Mesenchymal stem cell (in vitro differentiated cells and primary cell): ENCODE results near the gene HSP90AB1.

ENCODE experiments used
- DNase-seq: peaks from one replicate; pipeline ENCODE4 v3.0.0-alpha.2; 2013
- H2AFZ ChIP-seq: one replicate; pipeline ENCODE4 v1.6.1; 2013; ENCODE audit warnings: low read depth, mild to moderate bottlenecking, control low read depth, inconsistent platforms, low read length, moderate library complexity
- H2AK5ac ChIP-seq: 2 replicates; pipeline ENCODE4 v1.6.1; 2013; ENCODE audit warnings: low read length, moderate library complexity, mild to moderate bottlenecking, inconsistent platforms; ENCODE audit not compliant: severe bottlenecking
- H2BK120ac ChIP-seq: one replicate; pipeline ENCODE4 v1.6.1; 2013; ENCODE audit warnings: low read depth, mild to moderate bottlenecking, inconsistent platforms, low read length, moderate library complexity
- H2BK12ac ChIP-seq, 2 experiments: one replicate each; pipeline ENCODE4 v1.6.1; 2013; ENCODE audit warnings: inconsistent platforms in 2 of 2, low read length in 2 of 2, mild to moderate bottlenecking in 2 of 2, moderate library complexity in 2 of 2, control low read depth in 1 of 2
- H2BK15ac ChIP-seq: one replicate; pipeline ENCODE4 v1.6.1; 2013; ENCODE audit warnings: mild to moderate bottlenecking, low read depth, inconsistent platforms; ENCODE audit not compliant: poor library complexity, severe bottlenecking
- H2BK5ac ChIP-seq: 2 replicates; pipeline ENCODE4 v1.6.1; 2013; ENCODE audit warnings: low read depth, mild to moderate bottlenecking, low read length, control low read depth, inconsistent platforms; ENCODE audit not compliant: poor library complexity, severe bottlenecking
- H3K14ac ChIP-seq, 2 experiments: one replicate each; pipeline ENCODE4 v1.6.1; 2013; ENCODE audit warnings: inconsistent platforms in 2 of 2, low read length in 2 of 2, control low read depth in 1 of 2, mild to moderate bottlenecking in 1 of 2, moderate library complexity in 1 of 2
- H3K18ac ChIP-seq, 2 experiments: one replicate each; pipeline ENCODE4 v1.6.1; 2013; ENCODE audit warnings: inconsistent platforms in 2 of 2, low read length in 2 of 2, control low read depth in 1 of 2, low read depth in 1 of 2, mild to moderate bottlenecking in 1 of 2
- H3K23ac ChIP-seq, 2 experiments: one replicate each; pipeline ENCODE4 v1.6.1; 2013; ENCODE audit warnings: inconsistent platforms in 2 of 2, low read length in 2 of 2, mild to moderate bottlenecking in 2 of 2, moderate library complexity in 2 of 2, control low read depth in 1 of 2
- H3K27ac ChIP-seq: 2 replicates; pipeline ENCODE4 v1.5.1; 2013; ENCODE audit warnings: mild to moderate bottlenecking, moderate library complexity, low read length, control low read depth, inconsistent platforms; ENCODE audit not compliant: poor library complexity, severe bottlenecking
- H3K27me3 ChIP-seq, 2 experiments: 2 replicates each; pipeline versions ENCODE4 v1.6.1 to v1.7.0; 2013; ENCODE audit warnings: low read length in 2 of 2, mild to moderate bottlenecking in 2 of 2, moderate library complexity in 2 of 2, control low read depth in 1 of 2, inconsistent platforms in 1 of 2; ENCODE audit not compliant: control insufficient read depth in 1 of 2, insufficient read depth in 1 of 2
- H3K36me3 ChIP-seq, 2 experiments: 2 replicates each; pipeline versions ENCODE4 v1.6.1 to v1.7.0; 2013; ENCODE audit warnings: low read length in 2 of 2, control low read depth in 1 of 2, inconsistent platforms in 1 of 2, low read depth in 1 of 2, mild to moderate bottlenecking in 1 of 2; ENCODE audit not compliant: insufficient read depth in 2 of 2, control insufficient read depth in 1 of 2
- H3K4ac ChIP-seq, 2 experiments: one replicate each; pipeline ENCODE4 v1.6.1; 2013; ENCODE audit warnings: inconsistent platforms in 2 of 2, low read length in 2 of 2, mild to moderate bottlenecking in 2 of 2, moderate library complexity in 2 of 2, control low read depth in 1 of 2, low read depth in 1 of 2
- H3K4me1 ChIP-seq: 2 replicates; pipeline ENCODE4 v1.6.1; 2013; ENCODE audit warnings: low read depth, low read length, control low read depth; ENCODE audit not compliant: control insufficient read depth, insufficient read depth
- H3K4me2 ChIP-seq: 2 replicates; pipeline ENCODE4 v1.6.1; 2013; ENCODE audit warnings: low read length, mild to moderate bottlenecking, inconsistent platforms; ENCODE audit not compliant: poor library complexity, severe bottlenecking
- H3K4me3 ChIP-seq, 2 experiments: 2 replicates each; pipeline versions ENCODE4 v1.5.1 to v1.7.0; 2013; ENCODE audit warnings: low read length in 2 of 2, mild to moderate bottlenecking in 2 of 2, control low read depth in 1 of 2, low read depth in 1 of 2; ENCODE audit not compliant: insufficient read depth in 1 of 2
- H3K79me1 ChIP-seq: replicated peaks from 2 replicates; pipeline ENCODE4 v1.6.1; 2013; ENCODE audit warnings: mild to moderate bottlenecking, control low read depth, low read length, inconsistent platforms; ENCODE audit not compliant: poor library complexity, severe bottlenecking
- H3K9ac ChIP-seq: 2 replicates; pipeline ENCODE4 v1.7.0; 2013; ENCODE audit warnings: mild to moderate bottlenecking, low read length, moderate library complexity
- H3K9me3 ChIP-seq: 2 replicates; pipeline ENCODE4 v1.7.0; 2013; ENCODE audit warnings: mild to moderate bottlenecking, low read length; ENCODE audit not compliant: control insufficient read depth
- H4K8ac ChIP-seq: one replicate; pipeline ENCODE4 v1.6.1; 2013; ENCODE audit warnings: inconsistent platforms, mild to moderate bottlenecking, low read length, moderate library complexity
- H4K91ac ChIP-seq: one replicate; pipeline ENCODE4 v1.6.1; 2013; ENCODE audit warnings: mild to moderate bottlenecking, low read length, inconsistent platforms
- WGBS: methylation state at CpG from one replicate; pipeline ENCODE4 v1.1.7; 2013; ENCODE audit warnings: mixed read lengths; 5-methylcytosine and 5-hydroxymethylcytosine counted together

The HSP90AB1 gene

GRCh38 chr6:44271914-44272313 lies 25.0 kb downstream of the HSP90AB1 start:
- DNase-seq: no peak
- no peaks in the 10 kb centered on the region for H3K79me1 ChIP-seq
- no peak overlapping the region for H3K4ac ChIP-seq
- no peak overlapping the region for H2AFZ ChIP-seq
- peaks cover 3% of the 10 kb centered on the region for H3K4me1 ChIP-seq
- no peak overlapping the region for H2BK12ac ChIP-seq
- H3K23ac ChIP-seq: peak overlapping the region in 1 of 2 experiments; percentile 11
- H3K36me3 ChIP-seq: no peaks in the 10 kb centered on the region
- no peak overlapping the region for H2BK120ac ChIP-seq
- no peak overlapping the region for H3K4me2 ChIP-seq
- H2BK5ac ChIP-seq: no peak overlapping the region
- H3K14ac ChIP-seq: no peak overlapping the region
- H3K4me3 ChIP-seq: no peak overlapping the region
- no peak overlapping the region for H3K27ac ChIP-seq
- H3K9ac ChIP-seq: no peak overlapping the region
- WGBS: 85% methylated on average over 2 of the region's 3 CpGs
- H2AK5ac ChIP-seq: no peak overlapping the region
- no peak overlapping the region for H2BK15ac ChIP-seq
- H4K91ac ChIP-seq: no peak overlapping the region
- H3K9me3 ChIP-seq: no peaks in the 10 kb centered on the region
- H3K27me3 ChIP-seq: peaks cover 60 to 78% of the 10 kb centered on the region in 2 experiments
- no peak overlapping the region for H4K8ac ChIP-seq
- H3K18ac ChIP-seq: no peak overlapping the region

DNA sequence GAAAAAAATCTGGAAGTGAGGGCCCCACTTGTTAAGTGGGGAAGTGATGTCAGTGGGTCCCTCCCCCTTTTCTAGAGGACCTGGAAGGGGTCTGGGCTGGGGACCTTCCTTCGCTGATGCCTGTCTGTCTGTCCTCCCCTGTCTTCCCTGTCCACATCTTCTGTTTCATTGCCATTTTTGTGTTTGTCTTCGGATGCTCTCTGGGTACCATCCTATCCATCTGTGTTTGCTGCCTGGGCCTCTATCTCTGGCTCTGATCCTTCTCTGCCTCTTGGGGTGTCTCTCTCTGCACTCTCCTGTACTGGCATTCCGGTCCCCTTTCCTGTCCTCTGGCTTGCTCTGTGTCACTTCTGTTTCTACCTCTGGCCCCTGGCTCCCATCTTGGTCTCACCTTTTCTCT lies 25.6 kb downstream of the HSP90AB1 start:
- Histone ChIP-seq H3K27me3 (peaks cover 63 to 84% of the 10 kb centered on the region in 2 experiments), H3K9ac (no peak overlapping the region), H3K36me3 (no peaks in the 10 kb centered on the region), H3K4me3 (no peak overlapping the region), H3K4me1 (peaks cover 3% of the 10 kb centered on the region), H3K14ac (no peak overlapping the region), H3K18ac (no peak overlapping the region), H2AFZ (no peak overlapping the region), H2BK12ac (no peak overlapping the region), H3K79me1 (no peaks in the 10 kb centered on the region), H3K4me2 (no peak overlapping the region), H4K8ac (no peak overlapping the region), H2BK5ac (no peak overlapping the region), H3K27ac (no peak overlapping the region), H2BK15ac (no peak overlapping the region), H3K4ac (no peak overlapping the region), H4K91ac (no peak overlapping the region), H2AK5ac (no peak overlapping the region), H2BK120ac (no peak overlapping the region), H3K23ac (no peak overlapping the region), H3K9me3 (no peaks in the 10 kb centered on the region)
- no peak for DNase-seq
- 86% methylated on average over 3 of the region's 3 CpGs for WGBS

DNA sequence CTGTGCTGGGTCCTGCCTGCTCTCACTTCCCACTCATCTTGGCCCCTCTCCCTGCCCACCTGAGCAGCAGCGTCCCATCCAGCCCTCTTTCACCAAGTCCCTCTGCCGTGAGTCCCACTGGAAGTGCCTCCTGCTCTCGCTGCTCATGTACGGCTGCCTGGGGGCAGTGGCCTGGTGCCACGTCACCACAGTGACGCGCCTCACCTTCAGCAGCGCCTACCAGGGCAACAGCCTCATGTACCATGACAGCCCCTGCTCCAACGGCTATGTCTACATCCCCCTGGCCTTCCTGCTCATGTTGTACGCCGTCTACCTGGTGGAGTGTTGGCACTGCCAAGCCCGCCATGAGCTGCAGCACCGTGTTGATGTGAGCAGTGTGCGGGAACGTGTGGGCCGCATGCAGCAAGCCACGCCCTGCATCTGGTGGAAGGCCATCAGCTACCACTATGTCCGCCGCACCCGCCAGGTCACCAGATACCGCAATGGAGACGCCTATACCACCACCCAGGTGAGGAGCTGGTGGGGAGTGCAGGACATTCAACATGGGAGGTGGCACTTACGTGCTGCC lies 26.2 kb downstream of the HSP90AB1 start:
- no peak overlapping the region for H3K4me2 ChIP-seq
- H3K14ac ChIP-seq: no peak overlapping the region
- H3K4me1 ChIP-seq: peaks cover 3% of the 10 kb centered on the region
- peaks cover 66 to 89% of the 10 kb centered on the region in 2 experiments for H3K27me3 ChIP-seq
- no peak overlapping the region for H2BK12ac ChIP-seq
- H3K4me3 ChIP-seq: no peak overlapping the region
- no peak overlapping the region for H2BK120ac ChIP-seq
- H3K23ac ChIP-seq: no peak overlapping the region
- H2AFZ ChIP-seq: no peak overlapping the region
- no peak overlapping the region for H4K8ac ChIP-seq
- no peaks in the 10 kb centered on the region for H3K36me3 ChIP-seq
- no peak overlapping the region for H2BK15ac ChIP-seq
- no peak overlapping the region for H2BK5ac ChIP-seq
- WGBS: 86% methylated on average over 20 of the region's 23 CpGs
- H3K79me1 ChIP-seq: no peaks in the 10 kb centered on the region
- no peak overlapping the region for H3K18ac ChIP-seq
- H3K9me3 ChIP-seq: no peaks in the 10 kb centered on the region
- no peak overlapping the region for H3K4ac ChIP-seq
- H4K91ac ChIP-seq: no peak overlapping the region
- DNase-seq: no peak
- no peak overlapping the region for H3K27ac ChIP-seq
- no peak overlapping the region for H2AK5ac ChIP-seq
- H3K9ac ChIP-seq: no peak overlapping the region

GRCh38 chr6:44273617-44274016 lies 26.7 kb downstream of the HSP90AB1 start:
- H4K91ac ChIP-seq: no peak overlapping the region
- H3K36me3 ChIP-seq: no peaks in the 10 kb centered on the region
- no peak overlapping the region for H3K4me3 ChIP-seq
- no peak overlapping the region for H3K4ac ChIP-seq
- H2AFZ ChIP-seq: no peak overlapping the region
- H2BK120ac ChIP-seq: no peak overlapping the region
- no peak overlapping the region for H3K14ac ChIP-seq
- DNase-seq: no peak
- H2BK5ac ChIP-seq: no peak overlapping the region
- H4K8ac ChIP-seq: no peak overlapping the region
- peaks cover 3% of the 10 kb centered on the region for H3K4me1 ChIP-seq
- H3K9me3 ChIP-seq: no peaks in the 10 kb centered on the region
- H3K79me1 ChIP-seq: no peaks in the 10 kb centered on the region
- H2BK12ac ChIP-seq: no peak overlapping the region
- H3K27me3 ChIP-seq: peaks cover 65 to 89% of the 10 kb centered on the region in 2 experiments
- no CpG with 5 or more reads among the region's 1 CpG for WGBS
- H2AK5ac ChIP-seq: no peak overlapping the region
- no peak overlapping the region for H2BK15ac ChIP-seq
- H3K23ac ChIP-seq: no peak overlapping the region
- no peak overlapping the region for H3K27ac ChIP-seq
- H3K18ac ChIP-seq: no peak overlapping the region
- no peak overlapping the region for H3K9ac ChIP-seq
- H3K4me2 ChIP-seq: no peak overlapping the region
